ENCODE results near the gene SPTLC1.

The SPTLC1 gene

DNA sequence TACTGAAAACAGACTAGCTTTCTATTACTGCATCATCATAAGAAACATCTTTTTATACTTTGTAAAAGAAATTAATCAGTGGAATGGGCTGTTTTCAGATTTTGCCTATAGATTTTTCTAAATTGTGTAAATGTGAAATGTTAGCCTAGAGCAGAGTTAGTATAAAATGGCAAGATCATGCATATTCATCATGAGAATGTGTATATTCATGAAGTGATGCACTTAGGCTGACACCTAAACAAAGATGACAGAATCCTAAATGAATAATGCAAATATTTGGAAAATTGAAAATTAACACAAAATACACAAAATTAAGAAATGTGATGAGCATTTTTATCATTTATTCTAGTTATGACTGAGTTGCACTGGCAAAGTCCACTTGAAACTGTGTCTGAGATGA, 57.2 kb downstream of the SPTLC1 start:
- Histone ChIP-seq H3K27ac (ENCODE audit: low read length) (no peak overlapping the region), H3K9me3 (ENCODE audit: insufficient read depth, low read length) (peaks cover 15% of the 10 kb centered on the region; the same call in 1 of the 2 replicates), H2AFZ (ENCODE audit: low read depth, low read length) (no peak overlapping the region), H3K79me2 (ENCODE audit: low read length) (no peaks in the 10 kb centered on the region), H3K4me1 (ENCODE audit: low read length) (no peaks in the 10 kb centered on the region), H3K4me3 (ENCODE audit: low read length) (no peak overlapping the region), H4K20me1 (ENCODE audit: insufficient read depth, low read length) (no peaks in the 10 kb centered on the region), H3K27me3 (ENCODE audit: low read depth, low read length) (no peaks in the 10 kb centered on the region), H3K9ac (ENCODE audit: low read length) (no peak overlapping the region), H3K4me2 (ENCODE audit: low read length) (no peak overlapping the region), H3K36me3 (replicated peaks; ENCODE audit: low read depth, low read length) (peaks cover 40% of the 10 kb centered on the region)
- no peak for TF ChIP-seq EZH2phosphoT487 (IDR thresholded peaks at IDR 0.05; ENCODE audit: low read depth)
- TF ChIP-seq, protein P1, sequence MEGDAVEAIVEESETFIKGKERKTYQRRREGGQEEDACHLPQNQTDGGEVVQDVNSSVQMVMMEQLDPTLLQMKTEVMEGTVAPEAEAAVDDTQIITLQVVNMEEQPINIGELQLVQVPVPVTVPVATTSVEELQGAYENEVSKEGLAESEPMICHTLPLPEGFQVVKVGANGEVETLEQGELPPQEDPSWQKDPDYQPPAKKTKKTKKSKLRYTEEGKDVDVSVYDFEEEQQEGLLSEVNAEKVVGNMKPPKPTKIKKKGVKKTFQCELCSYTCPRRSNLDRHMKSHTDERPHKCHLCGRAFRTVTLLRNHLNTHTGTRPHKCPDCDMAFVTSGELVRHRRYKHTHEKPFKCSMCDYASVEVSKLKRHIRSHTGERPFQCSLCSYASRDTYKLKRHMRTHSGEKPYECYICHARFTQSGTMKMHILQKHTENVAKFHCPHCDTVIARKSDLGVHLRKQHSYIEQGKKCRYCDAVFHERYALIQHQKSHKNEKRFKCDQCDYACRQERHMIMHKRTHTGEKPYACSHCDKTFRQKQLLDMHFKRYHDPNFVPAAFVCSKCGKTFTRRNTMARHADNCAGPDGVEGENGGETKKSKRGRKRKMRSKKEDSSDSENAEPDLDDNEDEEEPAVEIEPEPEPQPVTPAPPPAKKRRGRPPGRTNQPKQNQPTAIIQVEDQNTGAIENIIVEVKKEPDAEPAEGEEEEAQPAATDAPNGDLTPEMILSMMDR (IDR thresholded peaks at IDR 0.05; ENCODE audit: low read depth, low read length), result no peak

DNA sequence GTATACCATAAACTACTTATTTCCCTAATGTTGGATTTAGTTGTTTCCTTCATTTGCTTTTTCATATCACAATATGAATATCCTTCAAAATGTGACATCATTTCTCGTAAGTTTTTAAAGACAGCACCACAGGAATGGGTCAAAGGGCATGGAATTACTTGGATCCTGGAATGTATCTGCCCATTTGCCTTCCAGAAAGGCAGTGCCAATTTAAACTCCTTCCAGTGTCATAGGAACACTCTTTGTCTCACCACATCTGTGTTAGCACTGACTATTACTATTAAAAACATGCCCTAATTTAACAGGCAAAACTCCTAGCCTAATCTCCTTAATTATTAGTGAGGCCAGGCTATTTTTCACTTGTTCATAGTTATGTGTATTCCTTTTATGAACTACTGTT, 58.0 kb downstream of the SPTLC1 start:
- H4K20me1 ChIP-seq (ENCODE audit: insufficient read depth, low read length), result no peaks in the 10 kb centered on the region
- no peaks in the 10 kb centered on the region for H3K4me1 ChIP-seq (ENCODE audit: low read length)
- H3K4me3 ChIP-seq (ENCODE audit: low read length), result no peak overlapping the region
- no peaks in the 10 kb centered on the region for H3K79me2 ChIP-seq (ENCODE audit: low read length)
- peaks cover 11% of the 10 kb centered on the region; the same call in 1 of the 2 replicates for H3K9me3 ChIP-seq (ENCODE audit: insufficient read depth, low read length)
- no peak overlapping the region for H3K4me2 ChIP-seq (ENCODE audit: low read length)
- H2AFZ ChIP-seq (ENCODE audit: low read depth, low read length), result no peak overlapping the region
- TF ChIP-seq, protein P1 (IDR thresholded peaks at IDR 0.05; ENCODE audit: low read depth, low read length), result no peak
- TF ChIP-seq EZH2phosphoT487 (IDR thresholded peaks at IDR 0.05; ENCODE audit: low read depth), result no peak
- H3K27ac ChIP-seq (ENCODE audit: low read length), result no peak overlapping the region
- peaks cover 32% of the 10 kb centered on the region for H3K36me3 ChIP-seq (replicated peaks; ENCODE audit: low read depth, low read length)
- H3K9ac ChIP-seq (ENCODE audit: low read length), result no peak overlapping the region
- H3K27me3 ChIP-seq (ENCODE audit: low read depth, low read length), result no peaks in the 10 kb centered on the region

DNA sequence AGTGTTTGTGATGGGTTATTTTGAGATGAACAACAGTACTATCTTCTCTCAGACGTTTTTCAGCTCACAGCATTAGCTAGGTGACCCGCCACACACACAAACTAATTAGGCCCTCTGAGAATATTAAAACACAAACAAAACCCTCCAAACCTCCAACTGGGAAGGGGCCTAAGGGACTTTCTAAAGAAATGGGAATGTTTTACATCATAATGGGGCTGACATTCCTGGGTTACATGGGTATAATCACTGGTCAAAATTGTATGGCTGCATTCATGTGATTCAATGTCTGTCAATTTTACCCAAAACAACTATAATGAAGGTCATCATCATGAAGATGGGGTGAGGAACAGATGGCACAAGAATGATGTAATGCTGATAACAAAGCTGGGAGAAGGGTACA, 59.6 kb downstream of the SPTLC1 start:
- Histone ChIP-seq H3K4me1 (ENCODE audit: low read length) (no peaks in the 10 kb centered on the region), H4K20me1 (ENCODE audit: insufficient read depth, low read length) (no peaks in the 10 kb centered on the region), H3K27me3 (ENCODE audit: low read depth, low read length) (no peaks in the 10 kb centered on the region), H3K27ac (ENCODE audit: low read length) (no peak overlapping the region), H3K79me2 (ENCODE audit: low read length) (no peaks in the 10 kb centered on the region), H2AFZ (ENCODE audit: low read depth, low read length) (no peak overlapping the region), H3K4me3 (ENCODE audit: low read length) (no peak overlapping the region), H3K4me2 (ENCODE audit: low read length) (no peak overlapping the region), H3K9ac (ENCODE audit: low read length) (no peak overlapping the region), H3K36me3 (replicated peaks; ENCODE audit: low read depth, low read length) (peaks cover 20% of the 10 kb centered on the region), H3K9me3 (ENCODE audit: insufficient read depth, low read length) (no peaks in the 10 kb centered on the region)
- no peak for TF ChIP-seq EZH2phosphoT487 (IDR thresholded peaks at IDR 0.05; ENCODE audit: low read depth)
- TF ChIP-seq, protein P1 (IDR thresholded peaks at IDR 0.05; ENCODE audit: low read depth, low read length), result no peak

DNA sequence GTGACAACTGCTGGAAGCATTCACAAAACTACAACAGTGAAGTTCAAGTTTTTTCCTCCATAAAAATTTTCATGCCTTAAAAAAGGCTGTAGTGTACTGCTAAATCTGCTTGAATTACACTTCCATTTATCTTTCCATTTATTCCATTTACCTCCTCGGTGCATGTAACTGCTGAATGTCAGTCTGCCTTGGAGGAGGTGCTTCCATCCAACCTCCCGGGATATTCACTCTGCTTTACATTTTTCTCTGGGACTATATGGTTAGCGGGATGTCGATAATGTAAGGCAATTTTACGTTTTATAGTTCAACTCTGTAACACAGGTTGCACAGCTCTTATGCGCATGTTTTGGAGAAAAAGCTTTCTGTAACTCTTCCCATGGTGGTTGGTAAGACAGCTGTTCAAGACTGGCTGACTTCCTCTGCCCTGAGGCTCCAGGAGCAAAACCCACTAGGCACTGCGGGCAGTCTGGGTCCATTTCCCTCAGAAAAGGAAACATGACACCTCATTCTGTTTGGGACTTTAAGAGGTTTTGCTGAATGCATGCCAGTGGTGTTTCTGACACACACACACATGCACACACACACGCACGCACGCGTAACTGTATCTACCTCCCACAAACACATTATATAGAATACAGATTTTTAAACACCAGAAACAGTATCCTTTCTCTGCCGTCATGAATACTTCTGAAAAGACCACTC, 66.1 kb downstream of the SPTLC1 start:
- H3K36me3 ChIP-seq (replicated peaks; ENCODE audit: low read depth, low read length), result peaks cover 28% of the 10 kb centered on the region
- H3K27me3 ChIP-seq (ENCODE audit: low read depth, low read length), result no peaks in the 10 kb centered on the region
- H3K79me2 ChIP-seq (ENCODE audit: low read length), result no peaks in the 10 kb centered on the region
- no peaks in the 10 kb centered on the region for H3K4me1 ChIP-seq (ENCODE audit: low read length)
- no peak overlapping the region for H3K27ac ChIP-seq (ENCODE audit: low read length)
- H3K9me3 ChIP-seq (ENCODE audit: insufficient read depth, low read length), result no peaks in the 10 kb centered on the region
- H3K4me2 ChIP-seq (ENCODE audit: low read length), result no peak overlapping the region
- H4K20me1 ChIP-seq (ENCODE audit: insufficient read depth, low read length), result no peaks in the 10 kb centered on the region
- TF ChIP-seq, protein P1 (IDR thresholded peaks at IDR 0.05; ENCODE audit: low read depth, low read length), result no peak
- TF ChIP-seq EZH2phosphoT487 (IDR thresholded peaks at IDR 0.05; ENCODE audit: low read depth), result no peak
- no peak overlapping the region for H2AFZ ChIP-seq (ENCODE audit: low read depth, low read length)
- no peak overlapping the region for H3K4me3 ChIP-seq (ENCODE audit: low read length)
- no peak overlapping the region for H3K9ac ChIP-seq (ENCODE audit: low read length)

Data from OCI-LY3 (cell line).